ENCODE data around the gene TEX22. TPM values are rescaled to one million over a fixed set of nuclear protein-coding genes. Genes with fewer than 3 reads are reported as not detected.

TEX22 gene
- total and polyA plus RNA-seq, 4 donors, result 0.18 to 2.1 (median 0.77) TPM

DNA sequence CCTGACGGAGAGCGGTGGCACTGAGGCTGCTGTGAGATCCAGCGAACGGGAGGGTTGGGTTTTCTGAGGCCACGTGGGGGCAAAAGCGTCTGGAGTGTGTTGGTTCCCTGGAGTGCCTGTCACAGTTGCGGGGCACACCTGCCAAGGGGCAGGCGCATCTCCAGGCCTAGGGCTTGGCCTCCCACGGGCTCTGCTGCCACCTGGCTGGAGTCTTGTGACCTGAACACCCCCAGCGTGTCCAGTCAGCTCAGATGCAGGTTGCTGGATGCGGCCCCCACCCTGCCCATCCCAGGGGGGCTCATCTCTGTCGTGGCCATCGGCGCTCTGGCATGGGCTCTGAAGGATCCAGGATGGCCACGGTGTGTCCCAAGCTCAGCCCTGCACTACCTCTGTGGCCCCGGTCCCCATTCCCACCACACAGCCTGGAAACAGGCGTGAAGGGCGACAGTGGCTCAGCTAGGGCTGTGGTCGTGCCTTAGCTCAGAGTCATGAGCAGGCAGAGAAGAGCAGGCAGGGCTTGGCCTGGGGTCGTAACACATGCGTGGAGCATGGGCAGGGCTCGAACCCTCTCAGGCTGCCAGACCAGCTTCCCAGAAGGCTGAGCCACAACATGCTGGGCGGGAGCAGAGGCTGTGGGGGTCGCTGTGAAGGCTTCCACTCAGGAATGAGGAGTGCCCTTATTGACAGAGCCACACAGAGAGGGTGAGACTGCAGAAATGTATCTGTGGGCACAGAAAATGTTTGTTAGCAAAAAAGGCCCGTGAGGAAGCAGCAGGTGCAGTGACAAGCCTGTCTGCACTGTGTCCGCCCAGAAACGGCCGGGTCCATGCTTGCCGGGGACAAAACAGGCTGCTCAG, 52.8 kb downstream of the TEX22 start:
- H3K4me3 ChIP-seq (ENCODE audit: low read length in 2 of 2), result no peak overlapping the region
- no peaks in the 10 kb centered on the region for H3K27me3 ChIP-seq (ENCODE audit: control insufficient read depth in 1 of 2, insufficient read depth in 2 of 2, low read length in 1 of 2)
- WGBS, 2 donors, result 87 to 91% methylated on average over 29 of the region's 29 CpGs
- DNase-seq (no peak), ATAC-seq (ENCODE audit: low FRiP score) (no peak)
- no peaks in the 10 kb centered on the region for H3K4me1 ChIP-seq (ENCODE audit: control insufficient read depth in 1 of 2, insufficient read depth in 2 of 2, low read length in 2 of 2)
- intact Hi-C loops (cut with DNase I), result no loop called here
- H3K36me3 ChIP-seq (ENCODE audit: control insufficient read depth in 1 of 2, insufficient read depth in 2 of 2, low read length in 1 of 2), result peaks cover 0 to 2% of the 10 kb centered on the region in 2 donors
- H3K27ac ChIP-seq (ENCODE audit: low read depth in 1 of 2, low read length in 2 of 2), result no peak overlapping the region
- H3K9me3 ChIP-seq (ENCODE audit: control insufficient read depth, low read length), result no peaks in the 10 kb centered on the region

DNA sequence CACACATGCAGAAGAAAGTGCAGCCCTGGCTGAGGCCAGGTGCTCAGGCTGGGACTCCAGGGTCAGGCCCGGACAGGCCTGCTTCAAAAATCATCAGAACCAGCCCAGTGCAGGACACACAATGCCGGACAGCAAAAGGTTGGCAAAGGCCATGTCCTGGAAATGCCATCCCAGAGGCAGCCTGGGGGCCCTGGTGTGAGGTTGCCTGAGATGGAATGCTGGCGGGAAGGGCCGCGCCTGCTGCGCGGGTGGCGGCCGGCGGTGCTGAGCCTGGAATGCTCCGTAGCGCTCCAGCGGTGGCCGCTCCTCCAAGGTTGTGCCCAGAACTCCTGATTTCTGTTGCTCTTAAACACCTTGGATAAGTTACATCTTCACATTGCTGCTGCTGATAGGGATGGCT, 54.6 kb downstream of the TEX22 start:
- no peak for DNase-seq
- H3K4me3 ChIP-seq (ENCODE audit: low read length in 2 of 2), result no peak overlapping the region
- H3K9me3 ChIP-seq (ENCODE audit: control insufficient read depth, low read length), result no peaks in the 10 kb centered on the region
- no peaks in the 10 kb centered on the region for H3K27me3 ChIP-seq (ENCODE audit: control insufficient read depth in 1 of 2, insufficient read depth in 2 of 2, low read length in 1 of 2)
- H3K4me1 ChIP-seq (ENCODE audit: control insufficient read depth in 1 of 2, insufficient read depth in 2 of 2, low read length in 2 of 2), result no peaks in the 10 kb centered on the region
- intact Hi-C loops (cut with DNase I), result no loop called here
- H3K27ac ChIP-seq (ENCODE audit: low read depth in 1 of 2, low read length in 2 of 2), result no peak overlapping the region
- ATAC-seq (ENCODE audit: low FRiP score), result no peak
- peaks cover 0 to 2% of the 10 kb centered on the region in 2 donors for H3K36me3 ChIP-seq (ENCODE audit: control insufficient read depth in 1 of 2, insufficient read depth in 2 of 2, low read length in 1 of 2)
- 90 to 93% methylated on average over 13 to 14 of the region's 14 CpGs for WGBS, 2 donors

DNA sequence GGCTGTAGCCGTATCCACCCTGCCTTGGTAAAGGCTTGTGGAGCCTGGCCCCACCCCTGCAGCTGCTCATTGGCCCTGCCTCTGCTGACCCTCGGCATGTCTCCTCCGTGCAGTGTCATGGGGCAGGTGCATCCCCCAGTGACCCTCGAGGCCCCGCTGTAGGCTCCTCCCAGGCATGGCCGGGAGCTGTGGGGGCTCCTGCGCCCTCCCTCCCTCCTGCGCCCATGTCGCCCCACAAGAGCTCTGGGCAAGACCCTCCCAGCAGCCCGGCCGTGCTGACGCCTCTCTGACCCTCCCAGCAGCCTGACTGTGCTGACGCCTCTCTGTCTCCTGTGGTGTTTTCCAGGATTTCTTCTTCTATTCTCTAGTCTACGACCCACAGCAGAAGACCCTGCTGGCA, 55.5 kb downstream of the TEX22 start:
- no peak for ATAC-seq (ENCODE audit: low FRiP score)
- no peaks in the 10 kb centered on the region for H3K27me3 ChIP-seq (ENCODE audit: control insufficient read depth in 1 of 2, insufficient read depth in 2 of 2, low read length in 1 of 2)
- no peak for DNase-seq
- peaks cover 0 to 2% of the 10 kb centered on the region in 2 donors for H3K36me3 ChIP-seq (ENCODE audit: control insufficient read depth in 1 of 2, insufficient read depth in 2 of 2, low read length in 1 of 2)
- H3K9me3 ChIP-seq (ENCODE audit: control insufficient read depth, low read length), result no peaks in the 10 kb centered on the region
- no peak overlapping the region for H3K4me3 ChIP-seq (ENCODE audit: low read length in 2 of 2)
- no peaks in the 10 kb centered on the region for H3K4me1 ChIP-seq (ENCODE audit: control insufficient read depth in 1 of 2, insufficient read depth in 2 of 2, low read length in 2 of 2)
- H3K27ac ChIP-seq (ENCODE audit: low read depth in 1 of 2, low read length in 2 of 2), result no peak overlapping the region
- 88 to 93% methylated on average over 11 to 14 of the region's 14 CpGs for WGBS, 2 donors
- intact Hi-C loops (cut with DNase I), result no loop called here

- no peak for DNase-seq
- Histone ChIP-seq H3K9me3 (ENCODE audit: control insufficient read depth, low read length) (no peaks in the 10 kb centered on the region), H3K27ac (ENCODE audit: low read depth in 1 of 2, low read length in 2 of 2) (no peak overlapping the region), H3K27me3 (ENCODE audit: control insufficient read depth in 1 of 2, insufficient read depth in 2 of 2, low read length in 1 of 2) (no peaks in the 10 kb centered on the region), H3K36me3 (ENCODE audit: control insufficient read depth in 1 of 2, insufficient read depth in 2 of 2, low read length in 1 of 2) (peaks cover 0 to 2% of the 10 kb centered on the region in 2 donors), H3K4me1 (ENCODE audit: control insufficient read depth in 1 of 2, insufficient read depth in 2 of 2, low read length in 2 of 2) (no peaks in the 10 kb centered on the region), H3K4me3 (ENCODE audit: low read length in 2 of 2) (no peak overlapping the region)
- no peak for ATAC-seq (ENCODE audit: low FRiP score)
- WGBS, 2 donors, result 86 to 88% methylated on average over 22 of the region's 22 CpGs
- intact Hi-C loops (cut with DNase I), result no loop called here
Observed at GRCh38 chr14:105455086-105455640, 56.8 kb downstream of the TEX22 start.

DNA sequence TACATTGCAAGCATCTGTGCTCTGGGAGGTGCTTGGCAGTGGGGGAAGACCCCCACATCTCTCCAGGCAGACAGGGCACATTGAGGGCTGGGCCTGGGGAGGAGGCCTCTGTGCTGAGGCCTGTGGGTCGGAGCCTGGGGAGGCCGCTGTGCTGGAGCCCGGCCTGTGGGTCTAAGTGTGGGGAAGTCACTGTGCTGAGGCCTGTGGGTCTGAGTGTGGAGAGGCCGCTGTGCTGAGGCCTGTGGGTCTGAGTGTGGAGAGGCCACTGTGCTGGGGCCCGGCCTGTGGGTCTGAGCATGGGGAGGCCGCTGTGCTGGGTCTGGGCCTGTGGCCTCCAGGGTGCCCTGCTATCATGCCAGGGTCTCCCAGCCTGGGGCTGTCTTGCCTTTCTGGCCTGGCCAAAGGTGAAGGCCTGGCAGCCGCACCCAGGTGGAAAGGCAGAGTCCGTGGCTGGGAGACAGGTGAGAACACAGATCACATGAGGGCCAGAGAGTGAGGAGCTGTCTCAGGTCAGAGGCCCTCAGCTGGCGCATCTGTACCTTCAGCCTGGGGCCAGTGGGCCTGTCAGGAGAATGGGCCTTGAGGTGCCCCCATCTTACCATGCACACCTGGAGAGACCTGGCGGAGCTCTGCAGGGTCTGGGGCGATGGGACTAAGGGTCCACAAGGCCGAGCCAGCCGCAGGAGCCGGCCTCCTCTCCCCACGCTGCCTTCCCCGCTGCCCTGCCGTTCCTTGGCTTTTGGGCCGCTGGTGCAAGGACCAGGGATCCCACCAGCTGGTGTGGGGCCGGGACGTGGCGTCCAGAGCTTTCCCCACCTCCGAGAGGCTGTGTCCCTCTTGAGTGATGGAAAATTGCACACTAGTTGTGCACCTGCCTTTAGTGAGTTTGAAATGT, 57.7 kb downstream of the TEX22 start:
- Histone ChIP-seq H3K36me3 (ENCODE audit: control insufficient read depth in 1 of 2, insufficient read depth in 2 of 2, low read length in 1 of 2) (peaks cover 0 to 2% of the 10 kb centered on the region in 2 donors), H3K27ac (ENCODE audit: low read depth in 1 of 2, low read length in 2 of 2) (no peak overlapping the region), H3K9me3 (ENCODE audit: control insufficient read depth, low read length) (no peaks in the 10 kb centered on the region), H3K27me3 (ENCODE audit: control insufficient read depth in 1 of 2, insufficient read depth in 2 of 2, low read length in 1 of 2) (no peaks in the 10 kb centered on the region), H3K4me1 (ENCODE audit: control insufficient read depth in 1 of 2, insufficient read depth in 2 of 2, low read length in 2 of 2) (no peaks in the 10 kb centered on the region), H3K4me3 (ENCODE audit: low read length in 2 of 2) (no peak overlapping the region)
- no peak for ATAC-seq (ENCODE audit: low FRiP score)
- intact Hi-C loops (cut with DNase I), result no loop called here
- 89% methylated on average over 21 to 22 of the region's 22 CpGs for WGBS, 2 donors
- DNase-seq, result no peak

GRCh38 chr14:105456736-105457617, 58.6 kb downstream of the TEX22 start:
- ATAC-seq (ENCODE audit: low FRiP score), result no peak
- peaks cover 0 to 2% of the 10 kb centered on the region in 2 donors for H3K36me3 ChIP-seq (ENCODE audit: control insufficient read depth in 1 of 2, insufficient read depth in 2 of 2, low read length in 1 of 2)

GRCh38 chr14:105458010-105458409, 59.7 kb downstream of the TEX22 start:
- Histone ChIP-seq H3K4me1 (ENCODE audit: control insufficient read depth in 1 of 2, insufficient read depth in 2 of 2, low read length in 2 of 2) (no peaks in the 10 kb centered on the region), H3K4me3 (ENCODE audit: low read length in 2 of 2) (no peak overlapping the region), H3K27ac (ENCODE audit: low read depth in 1 of 2, low read length in 2 of 2) (no peak overlapping the region), H3K9me3 (ENCODE audit: control insufficient read depth, low read length) (no peaks in the 10 kb centered on the region), H3K27me3 (ENCODE audit: control insufficient read depth in 1 of 2, insufficient read depth in 2 of 2, low read length in 1 of 2) (no peaks in the 10 kb centered on the region), H3K36me3 (ENCODE audit: control insufficient read depth in 1 of 2, insufficient read depth in 2 of 2, low read length in 1 of 2) (peaks cover 0 to 2% of the 10 kb centered on the region in 2 donors)
- 83 to 90% methylated on average over 13 to 18 of the region's 18 CpGs for WGBS, 2 donors
- ATAC-seq (ENCODE audit: low FRiP score) (no peak), DNase-seq (no peak)
- intact Hi-C loops (cut with DNase I), result no loop called here

More at GRCh38 chr14:105456736-105457617, 58.6 kb downstream of the TEX22 start:
- no peaks in the 10 kb centered on the region for H3K9me3 ChIP-seq (ENCODE audit: control insufficient read depth, low read length)
- no peak for DNase-seq
- no peak overlapping the region for H3K27ac ChIP-seq (ENCODE audit: low read depth in 1 of 2, low read length in 2 of 2)
- H3K27me3 ChIP-seq (ENCODE audit: control insufficient read depth in 1 of 2, insufficient read depth in 2 of 2, low read length in 1 of 2), result no peaks in the 10 kb centered on the region
- WGBS, 2 donors, result 80 to 81% methylated on average over 22 of the region's 22 CpGs
- H3K4me1 ChIP-seq (ENCODE audit: control insufficient read depth in 1 of 2, insufficient read depth in 2 of 2, low read length in 2 of 2), result no peaks in the 10 kb centered on the region
- intact Hi-C loops (cut with DNase I), result no loop called here
- H3K4me3 ChIP-seq (ENCODE audit: low read length in 2 of 2), result no peak overlapping the region

- H3K36me3 ChIP-seq (ENCODE audit: control insufficient read depth in 1 of 2, insufficient read depth in 2 of 2, low read length in 1 of 2), result peaks cover 0 to 5% of the 10 kb centered on the region in 2 donors
Observed at GRCh38 chr14:105458571-105458970, 60.2 kb downstream of the TEX22 start.

More at GRCh38 chr14:105458571-105458970, 60.2 kb downstream of the TEX22 start:
- H3K4me1 ChIP-seq (ENCODE audit: control insufficient read depth in 1 of 2, insufficient read depth in 2 of 2, low read length in 2 of 2), result no peaks in the 10 kb centered on the region
- WGBS, 2 donors, result 84 to 87% methylated on average over 14 of the region's 14 CpGs
- no peak for ATAC-seq (ENCODE audit: low FRiP score)
- H3K27ac ChIP-seq (ENCODE audit: low read depth in 1 of 2, low read length in 2 of 2), result no peak overlapping the region
- intact Hi-C loops (cut with DNase I), result no loop called here
- no peaks in the 10 kb centered on the region for H3K9me3 ChIP-seq (ENCODE audit: control insufficient read depth, low read length)
- DNase-seq, result no peak
- H3K4me3 ChIP-seq (ENCODE audit: low read length in 2 of 2), result no peak overlapping the region
- no peaks in the 10 kb centered on the region for H3K27me3 ChIP-seq (ENCODE audit: control insufficient read depth in 1 of 2, insufficient read depth in 2 of 2, low read length in 1 of 2)
